Stimulated activated CD4-positive, alpha-beta T cell treated with anti-CD3 and anti-CD28 coated beads, Interleukin-12 subunit alpha, Interleukin-12 subunit beta, amount 100 ng/mL, for 48 hours (primary cell): ENCODE measurements around the gene KCTD1.

Experiments used
- DNase-seq, 3 donors: peaks; one replicate each; pipeline ENCODE4 v3.0.0-alpha.2; 2020; ENCODE audit warnings: low read depth in 2 of 3, low spot score in 1 of 3

KCTD1 gene

DNA sequence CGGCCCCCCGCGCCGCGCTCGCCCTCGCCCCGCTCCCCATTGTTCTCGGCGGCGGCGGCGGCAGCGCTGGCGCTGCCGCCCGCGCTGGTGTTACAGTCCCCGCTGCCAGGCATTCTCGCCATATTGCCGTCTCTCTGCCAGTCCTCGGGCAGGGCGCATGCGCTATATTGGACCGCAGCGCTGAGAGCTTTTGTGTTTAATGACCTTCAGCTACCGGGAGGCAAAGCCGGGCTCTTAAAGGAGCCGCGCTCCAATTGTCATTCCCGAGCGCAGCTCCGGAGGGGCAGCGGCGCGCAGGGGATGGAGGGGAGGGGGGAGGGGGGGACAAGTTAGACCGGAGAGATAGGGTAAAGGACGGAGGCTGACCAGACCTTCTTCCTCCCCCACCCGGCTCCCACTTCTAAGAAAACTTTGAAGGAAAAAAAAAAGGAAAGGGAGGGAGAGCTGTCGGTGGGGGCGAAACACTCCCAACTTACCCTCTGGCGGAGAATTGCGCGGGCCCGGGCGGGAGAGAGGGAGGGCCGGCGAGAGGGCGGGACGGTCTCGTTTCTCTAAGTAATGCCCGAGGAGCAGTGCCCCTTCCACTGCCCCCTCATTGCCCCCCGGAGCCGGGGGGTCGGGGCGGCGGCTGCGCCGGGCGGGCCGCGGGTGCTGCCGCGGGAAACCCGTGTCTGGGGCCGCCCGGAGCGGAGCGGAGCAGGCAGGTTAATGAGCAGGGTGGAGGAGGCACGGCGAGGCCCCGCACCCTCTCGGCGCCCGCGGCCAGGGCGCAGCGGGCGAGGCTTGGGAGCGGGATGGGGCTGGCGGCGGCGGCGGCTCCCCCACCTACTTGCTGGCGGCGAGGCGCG lies at the start of gene KCTD1:
Gene KCTD1, minus strand, starts transcription at position 139 of the 848 bp plus-strand sequence. Its CDS starts 17 bp downstream, at position 122.
- peak; percentile 44 to 72 (median 69) for DNase-seq

DNA sequence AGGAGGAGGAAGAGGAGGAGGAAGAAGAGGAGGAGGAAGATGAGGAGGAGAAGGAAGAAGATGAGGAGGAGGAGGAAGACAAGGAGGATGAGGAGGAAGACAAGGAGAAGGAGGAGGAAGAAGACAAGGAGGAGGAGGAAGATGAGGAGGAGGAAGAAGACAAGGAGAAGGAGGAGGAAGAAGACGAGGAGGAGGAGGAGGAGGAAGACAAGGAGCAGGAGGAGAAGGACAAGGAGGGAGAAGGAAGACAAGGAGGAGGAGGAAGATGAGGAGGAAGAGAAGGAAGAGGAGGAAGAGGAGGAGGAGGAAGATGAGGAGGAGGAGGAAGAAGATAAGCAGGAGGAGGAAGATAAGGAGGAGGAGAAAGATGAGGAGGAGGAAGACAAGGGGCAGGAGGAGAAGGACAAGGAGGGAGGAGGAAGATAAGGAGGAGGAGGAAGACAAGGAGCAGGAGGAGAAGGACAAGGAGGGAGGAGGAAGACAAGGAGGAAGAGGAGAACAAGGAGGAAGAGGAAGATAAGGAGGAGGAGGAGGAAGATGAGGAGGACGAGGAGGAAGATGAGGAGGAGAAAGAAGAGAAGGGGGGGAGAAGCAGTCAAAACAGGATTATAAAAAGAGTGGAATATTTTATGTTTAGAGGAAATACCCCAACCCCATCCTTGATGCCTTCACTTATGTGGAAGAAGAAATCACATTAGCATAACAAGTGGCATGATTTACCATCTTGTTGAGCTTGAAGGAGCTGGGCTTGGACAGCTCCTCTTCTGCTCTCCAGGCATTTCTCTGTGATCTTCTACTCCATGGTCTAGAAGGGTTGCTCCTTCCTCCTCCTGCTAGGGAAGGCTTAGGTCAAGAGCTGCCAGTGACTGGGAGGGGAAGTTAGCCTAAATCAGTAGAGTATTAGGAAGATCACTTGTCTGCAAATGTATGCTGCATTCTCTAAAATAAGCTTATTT lies 45.3 kb upstream of the KCTD1 start:
- DNase-seq: no peak

DNA sequence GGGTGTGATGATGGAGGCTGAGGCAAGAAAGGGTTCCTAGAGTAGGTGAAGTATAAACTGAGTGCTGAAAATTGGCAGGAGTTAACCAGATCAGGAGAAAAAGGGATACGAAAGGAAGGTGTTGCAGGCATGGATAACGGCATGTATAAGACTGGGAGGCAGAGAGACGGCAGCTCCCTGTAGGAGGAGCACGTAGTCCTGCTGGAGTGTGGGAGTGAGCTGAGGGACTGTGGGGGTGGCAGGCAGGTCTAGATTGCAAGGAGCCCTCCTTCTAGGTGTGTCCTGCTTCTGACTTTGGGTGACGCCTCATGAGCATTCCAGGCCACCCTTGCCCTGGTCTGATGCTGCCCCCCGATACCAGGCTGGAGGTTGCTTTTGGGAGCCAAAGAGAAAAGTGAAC lies 36.4 kb upstream of the KCTD1 start:
- no peak for DNase-seq

- DNase-seq: no peak
Observed at GRCh38 chr18:26579941-26580618, 31.7 kb upstream of the KCTD1 start.

DNA sequence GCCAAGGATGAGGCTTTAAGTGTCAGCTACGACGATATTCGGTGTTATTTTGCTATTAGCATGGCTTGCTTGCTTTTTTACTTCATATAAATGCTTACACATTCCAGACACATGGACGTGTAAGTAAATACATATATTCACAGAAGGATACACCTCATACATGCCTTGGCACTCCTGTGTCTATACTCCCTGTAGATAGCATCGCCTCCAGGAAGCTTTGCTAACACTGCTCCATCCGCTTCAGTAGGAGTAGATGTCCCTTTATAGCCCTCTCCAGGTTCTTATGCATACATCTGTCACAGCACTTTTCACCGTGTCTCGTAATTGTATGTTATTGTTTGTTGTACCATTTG lies 27.5 kb upstream of the KCTD1 start:
- no peak for DNase-seq

DNA sequence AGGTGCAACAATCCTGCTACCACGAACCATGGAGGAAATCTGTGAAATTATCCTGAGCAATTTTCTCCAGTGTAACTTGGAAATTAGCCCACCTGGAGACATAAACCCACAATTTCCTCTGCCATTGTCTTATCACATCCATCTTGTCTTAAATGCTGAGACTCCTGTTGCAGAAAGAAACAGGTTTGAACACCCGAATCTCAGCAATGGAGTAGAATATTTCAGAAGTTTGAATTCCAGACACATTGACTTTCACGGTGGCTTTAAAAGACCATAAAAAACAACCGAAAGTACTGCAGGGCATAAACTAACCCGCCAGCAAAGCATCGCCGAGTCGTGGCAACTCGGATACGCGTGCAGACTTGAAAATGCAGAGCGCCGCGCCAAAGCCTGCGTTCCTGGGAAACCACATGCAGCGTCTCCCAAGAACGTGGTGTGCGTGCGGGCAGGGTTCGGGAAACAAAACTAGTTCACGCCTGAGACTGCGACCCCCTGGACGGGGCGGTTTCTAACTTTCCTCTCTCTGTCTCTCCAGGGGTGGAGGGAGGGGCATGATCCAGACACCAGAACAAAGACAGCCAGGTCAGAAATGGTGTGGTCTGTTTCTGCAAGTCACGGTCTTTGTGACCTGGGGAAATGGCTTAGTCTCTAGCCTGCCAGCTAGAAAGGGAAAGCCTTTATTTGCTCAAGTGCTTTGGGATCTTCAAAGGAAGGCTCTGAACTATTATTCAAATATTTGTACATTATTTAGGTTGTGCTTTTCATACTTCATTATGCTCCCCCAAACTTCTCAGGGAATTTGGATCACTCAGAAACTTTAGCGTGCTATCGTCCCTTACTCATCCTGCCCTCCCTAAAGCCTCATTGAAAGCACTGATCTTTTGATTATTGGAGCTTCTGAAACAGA lies 26.9 kb upstream of the KCTD1 start:
- DNase-seq: no peak

DNA sequence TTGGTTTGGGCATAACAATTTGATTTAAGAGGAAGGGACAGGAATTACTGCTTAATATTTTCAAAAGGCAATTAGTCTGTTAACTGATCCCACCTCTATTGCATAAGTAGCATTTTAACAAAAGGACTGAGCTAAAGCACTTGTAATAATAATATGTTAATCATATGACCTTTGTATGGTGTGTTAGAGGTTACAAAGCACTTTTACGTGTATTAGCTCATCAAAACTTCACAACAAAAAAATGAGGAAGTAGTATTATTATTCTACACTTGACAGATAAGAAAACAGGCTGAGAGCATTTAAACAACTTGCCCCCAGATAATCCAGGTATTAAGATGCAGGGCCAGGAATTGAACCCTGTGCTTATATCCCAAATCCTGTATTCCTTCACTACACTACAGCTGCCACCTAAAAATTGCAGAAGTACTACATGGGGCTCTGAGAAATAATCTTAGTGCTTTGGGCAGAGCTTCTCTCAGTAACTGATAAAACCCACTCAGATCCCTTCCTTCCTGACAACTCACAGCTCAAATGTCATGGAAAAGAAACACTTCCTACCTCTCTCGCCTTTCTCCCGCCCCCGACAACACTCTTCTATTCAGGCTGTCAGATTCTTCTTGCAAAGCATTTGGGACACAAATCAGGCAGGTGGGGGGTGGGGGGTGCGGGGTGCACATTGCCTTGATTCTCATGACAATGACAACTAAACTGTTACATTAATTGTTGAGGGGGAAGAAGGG lies 20.7 kb upstream of the KCTD1 start:
- no peak for DNase-seq

GRCh38 chr18:26568513-26568912 lies 20.2 kb upstream of the KCTD1 start:
- DNase-seq: no peak

DNA sequence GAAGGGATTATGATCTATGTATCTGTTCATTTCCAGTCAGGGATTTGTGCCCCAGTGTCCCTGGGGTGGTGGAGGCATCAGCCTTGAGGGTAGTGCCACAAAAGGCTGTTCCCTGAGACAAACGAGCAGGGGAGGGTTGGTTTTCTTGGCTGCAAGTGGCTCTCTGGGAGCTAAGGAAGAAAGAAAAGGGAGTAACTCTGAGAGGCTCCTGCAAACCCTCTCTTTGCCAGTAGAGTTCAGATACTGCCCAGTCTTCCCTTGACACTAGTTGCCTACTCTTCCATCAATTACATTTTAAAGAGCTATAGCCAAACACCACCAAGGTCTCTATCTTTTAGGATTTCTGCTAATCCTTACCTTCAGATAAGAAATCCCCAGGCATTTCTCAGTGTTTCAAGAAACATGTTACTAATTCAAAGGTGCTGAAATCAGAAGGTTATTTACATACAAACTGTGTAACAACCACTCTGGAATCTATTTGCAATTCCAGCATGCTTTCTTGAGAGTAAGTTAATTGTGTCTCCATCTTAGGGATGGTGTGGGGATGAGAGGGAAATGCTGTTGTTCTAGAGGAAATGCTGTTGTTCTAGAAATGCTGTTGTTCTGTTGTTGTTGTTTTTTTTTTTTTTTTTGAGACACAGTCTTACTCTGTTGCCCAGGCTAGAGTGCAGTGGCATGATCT lies 18.7 kb upstream of the KCTD1 start:
- DNase-seq: no peak

DNA sequence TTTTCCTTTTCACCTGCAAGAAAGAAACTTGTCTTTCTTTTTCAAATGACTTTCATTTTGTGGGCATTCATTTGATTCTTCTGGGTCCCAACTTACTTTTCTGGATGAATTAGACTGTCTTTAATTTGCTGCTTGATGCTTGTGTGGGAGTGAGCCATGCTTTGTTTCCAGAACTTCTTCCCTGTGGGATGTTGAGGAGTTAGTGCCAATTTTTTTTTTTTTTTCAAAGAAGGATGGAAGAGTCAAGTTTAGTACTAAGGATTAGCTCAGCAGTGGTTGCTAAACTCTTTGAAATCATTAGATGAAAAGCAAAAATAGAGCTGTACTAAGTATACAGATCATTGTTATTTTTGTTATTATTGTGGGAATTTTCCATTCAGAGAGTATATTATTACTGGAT lies 17.2 kb upstream of the KCTD1 start:
- DNase-seq: no peak

DNA sequence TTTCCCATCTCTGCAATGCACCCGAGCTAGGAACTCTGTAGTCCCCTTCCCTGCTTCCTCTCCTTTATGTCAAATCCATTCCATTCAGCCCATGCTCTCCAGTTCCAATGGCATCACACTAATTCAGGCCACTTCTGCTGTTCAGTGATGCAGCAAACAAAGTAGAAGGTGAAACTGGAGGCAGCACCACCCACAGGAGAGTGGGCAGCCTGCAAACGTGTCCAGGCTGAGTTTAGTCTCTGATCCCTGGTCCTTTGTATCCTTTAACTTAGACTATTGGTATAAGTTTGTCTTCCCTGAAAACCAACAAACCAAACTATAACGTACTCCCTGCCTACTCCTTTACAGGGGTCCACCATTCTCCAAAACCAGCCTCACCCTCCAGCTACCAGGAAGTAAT lies 14.7 kb upstream of the KCTD1 start:
- DNase-seq: no peak

DNA sequence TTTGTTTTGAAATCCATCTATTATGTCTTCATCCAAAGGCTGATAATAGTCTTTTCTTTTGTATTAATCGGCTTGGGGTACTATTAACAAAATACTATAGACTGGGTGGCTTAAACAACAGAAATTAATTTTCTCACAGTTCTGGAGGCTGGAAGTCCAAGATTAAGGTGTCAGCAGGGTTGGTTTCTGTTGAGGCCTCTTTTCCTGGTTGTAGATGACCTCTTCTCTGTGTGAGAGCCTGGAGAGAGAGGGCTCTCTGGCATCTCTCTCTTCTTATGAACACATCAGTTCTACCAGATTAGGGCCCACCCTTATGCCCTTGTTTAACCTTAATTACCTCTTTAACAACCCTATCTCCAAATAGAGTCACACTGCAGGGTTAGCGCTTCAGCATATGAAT lies 14.2 kb upstream of the KCTD1 start:
- no peak for DNase-seq

- DNase-seq: no peak
Observed at GRCh38 chr18:26561769-26562168, 13.4 kb upstream of the KCTD1 start.

DNA sequence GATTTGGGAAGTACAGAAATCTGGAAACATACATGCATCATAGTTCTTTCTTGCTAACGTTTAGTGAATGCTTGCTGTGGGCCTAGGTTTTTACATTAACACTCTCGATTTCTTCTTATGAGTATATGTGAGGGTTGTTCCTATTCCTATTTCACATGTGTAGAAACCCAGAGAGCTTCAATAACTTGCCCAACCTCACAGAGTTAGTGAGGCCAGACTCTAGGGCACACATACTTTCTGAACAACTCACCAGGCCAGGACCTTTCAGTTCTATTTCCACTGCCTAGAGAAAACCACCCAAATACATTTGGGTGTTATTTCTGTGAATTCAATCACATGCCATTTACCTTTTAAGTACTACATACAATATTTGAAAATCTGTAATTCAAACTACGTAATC lies 8.2 kb upstream of the KCTD1 start:
- DNase-seq: no peak

DNA sequence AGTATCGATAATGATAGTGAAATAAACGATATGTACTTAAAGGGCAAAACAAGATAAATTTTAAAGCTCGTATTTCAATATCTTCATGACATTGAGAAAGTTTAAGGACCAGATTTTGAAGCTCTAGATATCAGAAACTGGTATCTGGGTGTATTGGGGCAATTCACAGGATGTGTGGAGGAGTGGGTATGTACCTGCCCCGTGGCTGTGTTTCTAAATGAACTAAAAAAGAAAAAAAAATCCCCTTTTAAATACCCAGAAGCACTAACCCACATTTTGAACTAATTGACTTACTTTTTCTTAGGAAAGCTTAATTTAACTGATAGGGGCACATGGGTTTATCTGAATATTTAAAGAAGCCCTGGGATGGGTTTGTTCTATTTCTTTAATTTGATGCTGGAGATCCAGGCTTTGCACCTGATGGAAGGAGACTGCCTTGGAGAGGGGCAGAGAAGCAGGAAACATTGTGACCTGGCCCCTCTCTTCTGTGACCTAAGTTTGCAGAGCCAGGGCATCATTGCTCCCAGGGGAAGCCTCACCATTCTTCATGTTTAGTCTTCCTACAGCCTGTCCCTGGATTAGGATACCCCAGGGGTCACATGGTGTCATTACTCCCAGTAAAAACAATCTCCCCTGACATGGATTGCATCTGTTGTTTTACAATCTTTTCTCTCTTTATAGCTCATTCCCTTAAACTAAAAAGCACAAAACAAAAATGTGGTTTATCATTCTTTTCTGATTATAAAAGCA lies 7.6 kb upstream of the KCTD1 start:
- no peak for DNase-seq

GRCh38 chr18:26553943-26554342 lies 5.6 kb upstream of the KCTD1 start:
- DNase-seq: no peak

DNA sequence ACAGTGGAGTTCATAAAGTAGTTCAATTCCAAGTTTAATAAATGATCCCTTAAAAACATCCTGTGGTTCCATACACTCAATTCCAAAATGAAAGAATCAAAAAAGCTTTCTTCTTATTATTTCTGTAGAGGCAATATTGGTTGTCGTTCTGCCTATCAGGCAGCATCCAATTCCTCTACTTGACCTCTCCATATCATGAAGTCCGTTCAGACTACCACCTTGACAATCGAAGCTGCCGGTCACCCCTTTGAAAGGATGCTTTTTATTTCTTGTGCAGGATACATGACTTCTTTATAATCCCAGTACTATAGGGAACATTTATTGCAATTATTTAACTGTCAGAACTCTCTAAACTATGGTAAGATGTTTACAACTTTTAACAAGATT lies 3.3 kb upstream of the KCTD1 start:
- DNase-seq: no peak

DNA sequence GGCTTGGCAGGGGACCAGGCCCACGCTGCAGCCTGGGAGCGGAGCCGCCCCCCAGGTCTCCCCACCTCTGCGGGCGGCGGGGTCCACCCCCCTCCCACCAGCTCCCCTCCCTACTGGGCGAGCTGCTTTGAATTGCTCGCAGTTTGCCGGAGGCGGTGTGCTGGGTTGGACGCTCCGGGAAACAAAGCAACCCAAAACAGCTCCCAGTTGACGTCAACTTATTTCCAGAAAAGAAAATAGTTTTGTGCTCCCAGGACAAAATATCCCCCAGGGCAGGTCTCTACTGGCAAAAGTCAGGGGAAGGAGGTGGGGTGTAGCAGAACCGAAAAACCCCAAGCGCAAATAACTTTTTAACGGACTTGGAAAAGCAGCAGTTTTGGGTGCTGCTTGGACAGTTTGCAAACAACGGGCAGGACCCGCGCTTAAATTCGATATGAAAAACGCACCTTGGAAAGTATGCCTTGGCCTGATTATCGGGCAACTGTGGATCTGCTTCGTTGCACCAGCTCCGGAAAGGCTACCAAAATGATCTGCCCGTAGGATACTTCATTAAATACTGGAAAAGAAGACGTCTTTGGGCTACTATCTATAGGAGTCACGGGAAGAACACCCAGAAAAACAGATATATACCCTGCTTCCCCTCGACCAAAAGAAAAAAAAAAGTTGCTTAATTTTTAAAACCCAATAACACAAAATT lies 2.8 kb upstream of the KCTD1 start:
- DNase-seq: no peak
